B cell (primary cell): Measurements from ENCODE around the gene SMNDC1. TPM values are rescaled to one million over a fixed set of nuclear protein-coding genes. Genes with fewer than 3 reads are reported as not detected.

ENCODE experiments used
- ATAC-seq: fragments of 200-7000 bp; cut with Tn5 transposase; one replicate; pipeline ENCODE4 v1.10.0; 2021; ENCODE audit warnings: low read depth, mild to moderate bottlenecking, moderate number of reproducible peaks, moderate library complexity
- CTCF ChIA-PET: fragments of 350-600 bp; sonication (Branson Sonifier 250); formaldehyde crosslinking; loops from one replicate; lab custom pipeline; 2021; ENCODE audit warnings: antibody characterized with exemption, inconsistent platforms; lab: Charles Lee
- POLR2A ChIA-PET: fragments of 350-600 bp; sonication (Branson Sonifier 250); formaldehyde crosslinking; loops from one replicate; lab custom pipeline; 2021; ENCODE audit warnings: antibody characterized with exemption; lab: Charles Lee
- DNase-seq: peaks from one replicate; pipeline ENCODE4 v3.0.0; 2013
- H2AFZ ChIP-seq: 2 replicates; pipeline ENCODE4 v1.6.1; 2012; ENCODE audit warnings: mild to moderate bottlenecking, low read depth, low read length; ENCODE audit not compliant: insufficient read depth, poor library complexity, severe bottlenecking
- H3K27ac ChIP-seq, 2 donors: 1 replicate in 1 of 2; 2 replicates in 1 of 2; pipeline ENCODE4 v1.5.1; 2012 to 2013; ENCODE audit warnings: low read length in 2 of 2, mild to moderate bottlenecking in 2 of 2, moderate library complexity in 1 of 2
- H3K27me3 ChIP-seq, 4 experiments: fragments of 200-600 bp in 1 of 4; sonication (generic) in 1 of 4; replicated peaks in 1 of 4; 1 replicate in 2 of 4; 2 replicates in 2 of 4; pipeline versions ENCODE4 v1.6.1 to v1.7.0; 2013 to 2016; ENCODE audit warnings: low read length in 3 of 4, mild to moderate bottlenecking in 2 of 4, mixed read lengths in 1 of 4, moderate library complexity in 1 of 4; ENCODE audit not compliant: insufficient read depth in 4 of 4, control insufficient read depth in 3 of 4; ENCODE audit errors: control extremely low read depth in 1 of 4
- H3K36me3 ChIP-seq, 2 experiments: replicated peaks in 1 of 2; 1 replicate in 1 of 2; 2 replicates in 1 of 2; pipeline versions ENCODE4 v1.6.1 to v1.7.1; 2013; ENCODE audit warnings: low read length in 1 of 2; ENCODE audit not compliant: insufficient read depth in 2 of 2, control insufficient read depth in 1 of 2; ENCODE audit errors: control extremely low read depth in 1 of 2, extremely low read depth in 1 of 2
- H3K4me1 ChIP-seq, 2 donors: fragments of 200-600 bp in 1 of 2; sonication (generic) in 1 of 2; 1 replicate in 1 of 2; 2 replicates in 1 of 2; pipeline versions ENCODE4 v1.5.1 to v1.6.1; 2013 to 2017; ENCODE audit warnings: low read length in 2 of 2; ENCODE audit not compliant: control insufficient read depth in 2 of 2, insufficient read depth in 2 of 2
- H3K4me2 ChIP-seq: replicated peaks from 2 replicates; pipeline ENCODE3; 2012; ENCODE audit warnings: mild to moderate bottlenecking, low read depth, low read length; ENCODE audit not compliant: poor library complexity, severe bottlenecking
- H3K4me3 ChIP-seq, 5 experiments: fragments of 200-600 bp in 1 of 5; sonication (generic) in 1 of 5; 1 replicate in 3 of 5; 2 replicates in 2 of 5; pipeline versions ENCODE4 v1.5.1 to v1.7.0; 2011 to 2016; ENCODE audit warnings: low read length in 4 of 5, mild to moderate bottlenecking in 4 of 5, low read depth in 2 of 5, control low read depth in 1 of 5, moderate library complexity in 1 of 5; ENCODE audit not compliant: insufficient read depth in 1 of 5; ENCODE audit errors: control extremely low read depth in 1 of 5, extremely low read depth in 1 of 5
- H3K79me2 ChIP-seq: fragments of 200-600 bp; sonication (generic); one replicate; pipeline ENCODE4 v1.6.0; 2016; ENCODE audit warnings: low read length; ENCODE audit not compliant: control insufficient read depth, insufficient read depth
- H3K9ac ChIP-seq: fragments of 200-600 bp; sonication (generic); 2 replicates; pipeline ENCODE4 v1.6.1; 2017; ENCODE audit warnings: mild to moderate bottlenecking, low read length, moderate library complexity
- H3K9me3 ChIP-seq, 3 donors: one replicate each; pipeline versions ENCODE4 v1.6.1 to v1.7.1; 2013; ENCODE audit warnings: low read length in 2 of 3; ENCODE audit not compliant: control insufficient read depth in 2 of 3, insufficient read depth in 1 of 3; ENCODE audit errors: control extremely low read depth in 1 of 3
- H4K20me1 ChIP-seq: 2 replicates; pipeline ENCODE4 v1.6.0; 2012; ENCODE audit warnings: mild to moderate bottlenecking, low read length; ENCODE audit not compliant: insufficient read depth, control insufficient read depth, poor library complexity, severe bottlenecking
- H3K27ac Mint-ChIP-seq: one replicate; pipeline ENCODE4 v1.8.0; 2021; ENCODE audit warnings: mixed read lengths
- H3K27me3 Mint-ChIP-seq: one replicate; pipeline ENCODE4 v1.8.0; 2021; ENCODE audit warnings: mixed read lengths
- H3K4me1 Mint-ChIP-seq: one replicate; pipeline ENCODE4 v1.8.0; 2021; ENCODE audit warnings: mixed read lengths
- H3K4me3 Mint-ChIP-seq: one replicate; pipeline ENCODE4 v1.8.0; 2021; ENCODE audit warnings: mixed read lengths
- H3K9me3 Mint-ChIP-seq: one replicate; pipeline ENCODE4 v1.8.0; 2022; ENCODE audit warnings: mixed read lengths; ENCODE audit not compliant: insufficient read depth
- EZH2 ChIP-seq: IDR thresholded peaks from 2 replicates; pipeline ENCODE4 v1.6.1; 2012; ENCODE audit warnings: borderline replicate concordance, low read depth, mild to moderate bottlenecking, moderate library complexity, low read length; ENCODE audit not compliant: insufficient read depth, poor library complexity, severe bottlenecking
- WGBS: methylation state at CpG from one replicate; pipeline ENCODE4 v1.1.5; 2013; ENCODE audit warnings: missing lambda C conversion rate; ENCODE audit not compliant: insufficient coverage; 5-methylcytosine and 5-hydroxymethylcytosine counted together
- intact Hi-C: fragments of 100-400 bp; cut with micrococcal nuclease; formaldehyde crosslinking; loops from one replicate; pipeline ENCODE4 v1.10.0; 2022
- polyA plus RNA-seq: library from polyadenylated mRNA; depleted of rRNA; stranded (reverse); fragments of >200 nt; gene quantifications from 2 replicates; pipeline ENCODE4 v1.2.3, GENCODE V29; 2012
- total RNA-seq, 2 donors: library from RNA; stranded (reverse); fragments of 120-200 nt in 1 of 2; gene quantifications; 1 replicate in 1 of 2; 2 replicates in 1 of 2; pipeline versions ENCODE4 v1.2.3 to v1.2.4, GENCODE V29; 2013 to 2022
- TF ChIP-seq, protein P1 (sequence below): fragments of 200-600 bp; IDR thresholded peaks from one replicate; pipeline ENCODE4 v1.8.0; 2022; ENCODE audit warnings: antibody characterized with exemption, mild to moderate bottlenecking

The SMNDC1 gene
- total and polyA plus RNA-seq, 2 donors (not counting 1 experiment from before 2014, with no cell fraction given), result 12.1 to 36.0 TPM

- H3K36me3 ChIP-seq, result no peaks in the 10 kb centered on the region
- Mint-ChIP-seq H3K4me3 (no peak overlapping the region), H3K27me3 (peaks cover 4% of the 10 kb centered on the region), H3K27ac (no peak overlapping the region), H3K9me3 (no peaks in the 10 kb centered on the region), H3K4me1 (peaks cover 13% of the 10 kb centered on the region)
- no peaks in the 10 kb centered on the region for H4K20me1 ChIP-seq
- no peaks in the 10 kb centered on the region for H3K9me3 ChIP-seq
- TF ChIP-seq EZH2, result no peak
- TF ChIP-seq, protein P1, sequence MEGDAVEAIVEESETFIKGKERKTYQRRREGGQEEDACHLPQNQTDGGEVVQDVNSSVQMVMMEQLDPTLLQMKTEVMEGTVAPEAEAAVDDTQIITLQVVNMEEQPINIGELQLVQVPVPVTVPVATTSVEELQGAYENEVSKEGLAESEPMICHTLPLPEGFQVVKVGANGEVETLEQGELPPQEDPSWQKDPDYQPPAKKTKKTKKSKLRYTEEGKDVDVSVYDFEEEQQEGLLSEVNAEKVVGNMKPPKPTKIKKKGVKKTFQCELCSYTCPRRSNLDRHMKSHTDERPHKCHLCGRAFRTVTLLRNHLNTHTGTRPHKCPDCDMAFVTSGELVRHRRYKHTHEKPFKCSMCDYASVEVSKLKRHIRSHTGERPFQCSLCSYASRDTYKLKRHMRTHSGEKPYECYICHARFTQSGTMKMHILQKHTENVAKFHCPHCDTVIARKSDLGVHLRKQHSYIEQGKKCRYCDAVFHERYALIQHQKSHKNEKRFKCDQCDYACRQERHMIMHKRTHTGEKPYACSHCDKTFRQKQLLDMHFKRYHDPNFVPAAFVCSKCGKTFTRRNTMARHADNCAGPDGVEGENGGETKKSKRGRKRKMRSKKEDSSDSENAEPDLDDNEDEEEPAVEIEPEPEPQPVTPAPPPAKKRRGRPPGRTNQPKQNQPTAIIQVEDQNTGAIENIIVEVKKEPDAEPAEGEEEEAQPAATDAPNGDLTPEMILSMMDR, result no peak
- no peak overlapping the region for H2AFZ ChIP-seq
- DNase-seq, result no peak
- POLR2A ChIA-PET, result no interaction called here
- no peak overlapping the region for H3K4me3 ChIP-seq
- H3K27ac ChIP-seq, result no peak overlapping the region
- no peaks in the 10 kb centered on the region for H3K79me2 ChIP-seq
- no peak overlapping the region for H3K9ac ChIP-seq
- CTCF ChIA-PET, result interaction anchor here (0.6 to 8.0 kb wide), 16 partner anchors 16 to 373 kb away, joined by 3 to 143 read pairs (median 4); no protein-coding TSS in a partner anchor
- H3K4me2 ChIP-seq, result no peak overlapping the region
- no peak for ATAC-seq
- intact Hi-C loops, result loop anchor here (1.0 kb wide), 5 partner anchors 45 to 290 kb away; partner anchors contain the start of gene SMC3
- 88% methylated on average over 1 of the region's 3 CpGs for WGBS
- peaks cover 7% of the 10 kb centered on the region in 2 donors for H3K4me1 ChIP-seq
- no peaks in the 10 kb centered on the region for H3K27me3 ChIP-seq
These were observed 6.0 kb upstream of the SMNDC1 start for GRCh38 chr10:110310741-110311140.

GRCh38 chr10:110307805-110308204 lies 3.1 kb upstream of the SMNDC1 start:
- ChIA-PET CTCF (interaction anchor here (0.6 to 8.0 kb wide), 18 partner anchors 12 to 365 kb away, joined by 3 to 143 read pairs (median 5); no protein-coding TSS in a partner anchor), POLR2A (interaction anchor here (1.5 kb wide), 1 partner anchor 241 kb away, joined by 5 read pairs; no protein-coding TSS in a partner anchor)
- ATAC-seq (no peak), DNase-seq (no peak)
- Mint-ChIP-seq H3K27me3 (peaks cover 2% of the 10 kb centered on the region), H3K9me3 (no peaks in the 10 kb centered on the region), H3K27ac (no peak overlapping the region), H3K4me1 (peaks cover 30% of the 10 kb centered on the region), H3K4me3 (no peak overlapping the region)
- Histone ChIP-seq H3K4me3 (no peak overlapping the region), H3K9me3 (no peaks in the 10 kb centered on the region), H3K4me2 (no peak overlapping the region), H3K27ac (no peak overlapping the region), H3K79me2 (peaks cover 22% of the 10 kb centered on the region), H3K9ac (no peak overlapping the region), H3K27me3 (no peaks in the 10 kb centered on the region), H3K4me1 (peaks cover 19 to 23% of the 10 kb centered on the region in 2 donors), H3K36me3 (no peaks in the 10 kb centered on the region), H2AFZ (no peak overlapping the region), H4K20me1 (peaks cover 11% of the 10 kb centered on the region)
- intact Hi-C loops, result loop anchor here (2.0 to 10.0 kb wide), 2 partner anchors 365 to 437 kb away; no protein-coding TSS in a partner anchor
- TF ChIP-seq, protein P1, result no peak
- no peak for TF ChIP-seq EZH2
- 100% methylated on average over 1 of the region's 4 CpGs for WGBS
